GM18498 (cell line): ENCODE results near the gene MAST4.
A peak's percentile ranks its signal among the peaks of the same experiment; 100 is the strongest.

Experiments used
- ATAC-seq: cut with Tn5 transposase; IDR thresholded peaks from one replicate; pipeline ENCODE4 v1.9.1; 2021; ENCODE audit warnings: mild to moderate bottlenecking, moderate library complexity; ENCODE audit not compliant: unreplicated experiment

MAST4 gene

DNA sequence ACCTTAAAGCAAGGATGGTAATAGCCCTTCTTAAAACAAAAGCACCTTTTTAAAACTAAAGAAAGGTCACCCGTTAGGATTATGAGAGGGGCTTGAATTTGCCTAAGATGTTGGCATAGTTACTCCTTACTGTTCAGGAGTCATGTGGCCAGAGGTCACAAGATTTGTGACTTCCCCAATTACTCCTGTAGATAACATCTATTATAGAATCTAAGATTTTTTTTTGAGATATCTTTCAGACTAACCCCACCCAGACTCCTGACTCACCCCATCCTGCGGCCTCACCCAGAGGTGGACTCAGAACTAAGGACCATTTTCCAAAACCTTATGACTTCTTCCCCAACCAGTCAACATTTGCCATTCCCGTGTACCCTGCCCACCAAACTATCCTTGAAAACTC is 598.0 kb downstream of the MAST4 start:
- no peak for ATAC-seq

DNA sequence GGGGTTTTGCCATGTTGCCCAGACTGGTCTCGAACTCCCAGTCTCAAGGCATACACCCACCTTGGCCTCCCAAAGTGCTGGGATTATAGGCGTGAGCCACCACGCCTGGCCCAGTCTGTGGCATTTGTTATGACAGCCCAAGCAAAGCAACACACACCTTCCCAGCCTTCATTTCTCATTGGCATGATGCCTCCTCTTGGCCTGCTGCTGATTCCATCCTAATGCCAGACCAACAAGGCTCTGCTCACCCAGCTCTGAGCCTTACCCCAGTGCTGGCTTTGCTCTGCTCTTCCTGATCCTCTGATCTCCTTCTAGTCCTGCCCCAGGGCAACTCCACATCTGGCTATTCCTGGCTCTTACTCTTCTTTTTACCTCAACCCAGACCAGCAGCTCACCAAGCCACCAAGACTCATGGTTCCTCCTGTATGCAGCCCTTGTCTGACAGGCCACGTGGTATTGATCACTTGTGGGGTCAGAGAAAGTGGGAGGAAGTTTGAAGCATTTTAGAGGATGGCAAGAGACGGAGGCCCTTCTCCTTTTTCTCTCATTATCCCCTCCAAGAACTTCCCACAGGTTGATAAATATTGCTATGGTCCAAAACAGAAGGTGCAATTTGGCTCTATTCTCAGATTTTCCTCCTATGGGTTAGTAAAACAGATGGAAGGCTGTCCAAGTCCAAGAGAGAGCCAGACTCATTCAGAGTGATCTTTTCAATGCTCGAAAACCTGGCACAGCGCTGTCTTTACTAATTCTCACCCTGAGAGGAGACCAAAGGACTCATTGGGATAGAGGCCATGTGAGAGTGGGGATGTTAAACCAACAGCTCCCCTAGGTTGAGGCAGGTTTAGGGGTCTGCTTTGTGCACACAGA is 599.4 kb downstream of the MAST4 start:
- peak; percentile 38 for ATAC-seq

DNA sequence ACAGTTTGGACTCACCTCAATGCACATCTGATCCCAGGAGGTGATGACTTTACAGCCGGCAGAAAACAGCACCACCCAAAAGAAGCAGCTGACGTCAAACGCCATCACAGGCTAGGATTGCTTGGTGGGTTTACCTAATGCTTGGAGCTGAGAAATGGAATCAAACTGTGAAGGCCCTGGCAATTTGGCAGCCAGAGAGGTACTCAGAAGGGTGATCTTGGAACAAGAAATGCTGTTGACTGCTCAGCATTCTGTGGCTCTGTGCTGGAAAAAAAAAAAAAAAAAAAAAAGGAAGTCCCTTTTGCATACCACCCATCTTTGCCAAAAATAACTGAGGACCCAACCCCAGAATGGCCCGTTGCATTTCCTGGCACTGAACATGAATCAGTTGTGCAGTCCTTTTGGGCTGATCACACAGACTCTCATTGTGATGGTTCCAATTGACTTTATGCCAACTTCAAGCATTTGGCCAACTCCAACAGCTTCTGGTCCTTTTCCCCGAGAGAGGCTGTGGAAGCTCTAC is 600.4 kb downstream of the MAST4 start, which contains the start of gene CD180:
Gene CD180, minus strand, starts transcription at position 263 of the 523 bp plus-strand sequence. Its CDS starts 158 bp downstream, at position 105.
- peak; percentile 31 for ATAC-seq

DNA sequence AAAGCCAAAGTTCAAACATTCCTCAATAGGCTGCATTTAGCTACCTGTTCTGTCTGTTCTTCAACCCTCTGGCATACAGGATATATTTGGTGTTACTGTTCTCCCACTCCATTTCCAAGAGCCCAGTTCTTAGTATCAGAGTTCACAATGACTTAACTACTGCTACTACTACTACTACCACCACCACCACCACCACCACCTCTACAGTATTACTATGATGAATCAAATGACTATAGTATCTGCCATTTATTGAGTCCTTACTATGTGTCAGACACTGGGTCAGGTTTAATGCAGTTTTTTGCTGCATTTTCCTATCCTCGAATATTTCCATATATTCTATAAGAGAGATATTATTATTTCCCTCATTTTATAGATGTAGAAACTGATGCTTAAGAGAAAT is 601.3 kb downstream of the MAST4 start:
- no peak for ATAC-seq

DNA sequence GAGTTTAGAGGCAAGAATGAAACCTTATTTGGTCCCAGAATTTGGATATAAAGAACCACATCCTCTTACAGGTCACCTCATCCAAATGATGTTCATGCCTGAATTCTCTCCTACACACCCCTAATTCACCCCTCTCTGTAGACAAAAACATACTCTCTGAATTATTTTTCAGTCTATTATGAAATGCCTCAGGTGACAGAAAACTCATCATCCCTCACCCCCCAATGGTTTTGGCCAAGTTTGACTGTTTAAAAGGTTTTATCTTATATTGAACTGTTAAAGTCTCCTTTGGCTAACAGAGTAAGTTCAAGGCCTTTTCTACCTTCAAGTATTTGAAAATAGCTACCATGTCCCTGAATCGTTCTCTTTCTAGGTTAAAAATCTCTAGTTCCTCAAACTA is 602.7 kb downstream of the MAST4 start:
- no peak for ATAC-seq

DNA sequence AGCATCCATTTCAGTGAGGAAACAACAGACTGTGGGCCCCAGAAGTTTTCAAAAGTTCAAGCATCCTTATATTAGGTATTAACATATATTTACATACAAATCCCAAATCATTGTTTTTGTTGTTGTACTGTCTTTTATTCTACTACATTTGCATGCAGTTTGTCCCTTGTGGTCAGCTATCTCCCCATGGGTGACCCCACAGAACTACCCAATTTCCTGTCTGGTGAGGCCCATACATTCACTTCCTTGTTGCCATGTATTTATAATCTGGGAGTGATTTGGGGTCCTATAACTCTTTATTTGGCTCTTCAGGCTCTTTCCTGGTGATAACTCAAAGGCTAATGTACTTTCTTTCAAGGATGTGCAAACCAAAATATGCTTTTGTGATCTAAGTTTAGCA is 603.7 kb downstream of the MAST4 start:
- ATAC-seq, result peak; percentile 21

DNA sequence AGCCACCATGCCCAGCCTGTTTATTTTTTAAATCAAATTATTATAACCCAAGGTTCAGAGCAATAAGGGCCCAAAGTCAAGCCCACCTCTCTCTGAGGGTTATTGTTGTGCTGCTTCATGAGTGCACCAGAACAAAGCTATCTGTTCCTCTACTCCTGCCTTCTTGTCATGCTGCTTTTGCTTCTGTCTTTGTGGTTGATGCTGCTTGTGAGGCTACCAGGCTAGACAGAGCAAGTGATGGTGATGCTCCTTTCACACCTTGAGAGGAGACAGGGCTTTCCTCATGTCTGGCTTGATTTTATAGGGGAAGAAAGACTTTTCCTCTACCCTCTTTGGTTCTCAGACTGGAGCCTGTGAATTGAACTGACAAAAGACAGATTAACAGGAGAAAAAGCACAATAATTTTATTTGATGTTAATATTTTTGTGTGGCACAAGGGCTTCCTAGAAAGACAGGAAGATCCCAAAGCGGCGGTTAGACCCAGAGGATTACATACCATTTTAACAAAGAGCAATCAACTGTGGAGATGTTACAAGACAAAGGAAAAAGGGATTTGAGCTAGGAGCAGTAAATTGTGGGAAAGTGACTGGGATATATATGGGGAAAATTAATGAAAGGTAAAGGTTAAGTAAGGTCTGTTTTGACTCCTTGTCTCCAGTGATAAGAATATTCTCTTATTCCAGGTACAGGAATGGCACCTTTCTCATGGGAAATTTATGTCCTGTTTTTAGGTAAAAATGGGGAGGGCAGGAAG is 604.8 kb downstream of the MAST4 start:
- peak; percentile 36 for ATAC-seq

DNA sequence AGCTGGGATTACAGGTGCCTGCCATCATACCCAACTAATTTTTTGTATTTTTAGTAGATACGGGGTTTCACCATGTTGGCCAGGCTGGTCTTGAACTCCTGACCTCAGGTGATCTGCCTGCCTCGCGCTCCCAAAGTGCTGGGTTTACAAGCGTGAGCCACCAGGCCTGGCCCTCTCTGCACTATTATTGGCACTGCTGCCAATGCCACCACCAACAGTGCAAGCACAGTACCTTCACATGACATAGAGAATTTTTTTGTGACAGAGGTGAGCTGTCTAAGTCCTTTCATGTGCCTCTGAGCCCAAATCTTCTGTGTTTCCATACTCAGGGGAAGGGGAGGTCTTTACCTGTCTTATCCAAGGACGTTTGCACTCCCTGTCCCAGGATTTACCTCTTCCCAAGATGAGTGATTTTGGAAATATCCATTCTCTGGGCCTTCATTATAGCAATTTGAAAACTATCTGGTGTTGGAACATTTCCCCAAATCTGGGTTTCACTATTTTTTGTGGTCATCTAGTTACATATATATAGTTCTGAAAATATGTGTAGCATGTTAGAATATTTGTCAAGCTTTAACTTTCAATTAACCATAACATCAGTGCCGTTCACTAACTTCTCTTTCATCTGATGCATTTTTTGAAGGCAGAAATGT is 605.8 kb downstream of the MAST4 start:
- ATAC-seq, result peak; percentile 21

DNA sequence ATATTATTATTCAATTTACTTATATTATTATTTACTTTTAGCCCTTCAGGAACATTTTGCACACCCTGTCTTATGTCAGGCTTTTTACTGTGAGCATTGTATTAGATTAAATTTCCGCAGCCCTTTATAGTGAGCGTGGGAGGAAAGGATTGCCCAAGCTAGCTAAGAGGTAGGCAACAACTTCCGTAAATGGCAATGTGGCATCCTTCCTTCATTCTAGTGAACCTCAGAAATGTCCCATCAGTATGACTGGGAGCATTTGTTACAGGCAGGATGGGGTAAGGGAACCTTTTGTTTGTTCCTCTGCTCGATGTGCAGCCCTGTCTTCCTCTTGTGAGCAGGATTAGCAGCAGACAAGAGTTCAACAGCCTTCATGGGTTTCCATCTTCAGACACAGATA is 606.6 kb downstream of the MAST4 start:
- no peak for ATAC-seq

DNA sequence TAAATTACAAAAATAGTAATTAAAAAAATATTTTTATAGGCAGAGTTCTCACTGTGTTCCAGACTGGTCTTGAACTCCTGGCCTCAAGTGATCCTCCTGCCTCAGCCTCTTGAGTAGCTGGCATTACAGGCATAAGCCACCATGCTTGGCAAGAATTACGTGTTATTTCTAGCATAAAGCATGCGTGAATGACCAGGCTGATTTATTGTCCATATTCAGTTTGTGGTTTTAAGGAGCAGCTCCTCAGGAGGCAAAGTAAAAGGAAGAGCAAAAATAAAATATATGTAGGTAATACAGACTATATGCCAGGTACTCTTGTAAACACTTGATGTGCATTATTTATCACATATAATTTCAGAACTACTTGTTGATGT is 607.5 kb downstream of the MAST4 start:
- no peak for ATAC-seq

DNA sequence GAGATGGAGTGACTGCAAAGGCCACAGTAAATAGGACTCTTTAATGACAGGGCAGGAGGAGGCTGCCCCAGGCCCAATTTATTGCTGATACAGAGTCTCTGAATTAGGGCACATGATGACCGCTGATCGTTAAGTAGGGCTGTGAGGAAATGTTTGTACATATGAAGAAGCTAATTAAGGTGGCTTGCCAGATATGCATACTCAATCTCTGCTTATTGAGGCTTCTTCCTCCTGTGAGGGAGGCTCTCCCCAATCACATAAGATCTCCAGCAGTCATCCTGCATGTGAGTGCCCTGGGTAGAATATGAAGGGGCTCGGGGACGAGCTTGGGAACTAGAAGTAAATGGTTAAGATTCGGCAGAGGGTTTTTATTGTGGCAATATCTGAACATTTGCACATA is 608.6 kb downstream of the MAST4 start:
- ATAC-seq, result no peak

DNA sequence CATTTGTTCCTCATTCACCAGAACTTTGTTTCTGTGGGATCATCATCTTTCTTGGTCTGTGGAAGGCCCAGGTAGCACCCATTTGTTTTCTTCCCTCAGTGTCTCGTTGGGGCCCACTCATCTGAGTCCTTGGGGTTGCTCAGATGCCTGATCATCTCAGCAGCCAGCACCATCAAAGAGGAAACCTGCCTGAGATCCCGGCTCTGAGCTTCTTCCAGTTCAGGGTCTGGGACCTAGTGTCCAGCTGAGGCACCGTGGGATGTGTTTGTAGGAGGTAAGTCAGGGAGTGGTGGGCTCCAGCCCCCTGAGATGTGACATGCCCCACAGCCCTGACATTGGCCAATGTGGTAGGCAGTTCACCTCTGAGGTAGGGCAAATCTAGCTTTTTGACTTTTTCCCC is 609.8 kb downstream of the MAST4 start:
- no peak for ATAC-seq

DNA sequence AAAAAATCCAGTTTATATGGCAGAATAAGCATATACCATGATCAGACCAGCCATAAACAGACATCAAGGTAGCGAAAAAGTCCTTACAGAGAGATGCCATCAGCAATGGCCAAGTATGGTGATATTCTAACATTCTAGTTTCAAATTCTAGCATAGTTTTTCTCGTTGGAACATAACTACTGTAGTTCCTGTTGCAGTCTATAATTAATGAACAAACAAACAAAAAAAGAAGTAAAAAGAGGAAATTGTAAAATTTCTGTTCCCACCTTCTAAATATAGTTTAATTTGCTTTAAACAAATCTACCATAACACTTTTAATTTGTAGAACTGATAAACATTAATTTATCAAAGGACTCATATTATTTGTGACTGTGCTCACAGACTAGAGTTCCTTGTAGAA is 610.3 kb downstream of the MAST4 start:
- peak; percentile 41 for ATAC-seq

DNA sequence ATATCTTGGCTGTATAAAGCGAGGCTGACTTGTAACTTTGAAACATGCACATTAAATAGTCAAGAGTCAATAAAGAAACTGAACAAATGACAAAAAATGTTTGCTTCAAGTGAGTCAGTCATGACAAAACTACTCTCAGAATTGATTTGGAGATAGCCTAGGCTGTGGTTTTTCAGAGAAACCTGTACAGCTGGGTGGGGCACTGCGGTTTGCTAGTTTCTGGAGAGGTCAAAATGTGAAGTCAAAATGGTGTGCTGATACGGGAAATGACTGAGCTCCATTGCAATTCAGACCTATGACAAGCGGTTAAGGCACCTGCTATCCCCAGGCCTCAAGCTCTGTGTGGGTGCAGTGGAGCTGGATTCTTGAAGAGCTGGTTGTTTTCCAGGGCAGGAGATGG is 610.7 kb downstream of the MAST4 start:
- peak; percentile 85 for ATAC-seq

DNA sequence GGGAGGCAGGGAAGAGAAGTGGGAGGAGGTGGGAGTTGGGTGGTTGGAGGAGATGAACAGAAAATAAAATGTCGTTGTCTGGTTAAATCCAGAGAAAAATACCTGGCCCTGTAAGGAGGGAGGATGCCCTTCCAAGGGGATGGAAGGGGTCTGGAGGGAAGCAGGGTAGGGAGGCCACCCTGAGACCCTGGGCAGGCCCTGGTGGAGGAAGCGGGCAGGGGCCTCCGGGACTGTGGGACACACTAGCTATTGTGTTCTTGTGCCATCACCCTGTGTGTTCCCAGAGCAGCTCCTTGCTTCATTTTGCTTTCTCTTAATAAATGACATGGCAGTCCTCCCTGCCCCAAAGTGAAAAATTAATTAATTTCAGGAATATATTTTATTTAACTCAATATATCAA is 612.2 kb downstream of the MAST4 start:
- no peak for ATAC-seq

DNA sequence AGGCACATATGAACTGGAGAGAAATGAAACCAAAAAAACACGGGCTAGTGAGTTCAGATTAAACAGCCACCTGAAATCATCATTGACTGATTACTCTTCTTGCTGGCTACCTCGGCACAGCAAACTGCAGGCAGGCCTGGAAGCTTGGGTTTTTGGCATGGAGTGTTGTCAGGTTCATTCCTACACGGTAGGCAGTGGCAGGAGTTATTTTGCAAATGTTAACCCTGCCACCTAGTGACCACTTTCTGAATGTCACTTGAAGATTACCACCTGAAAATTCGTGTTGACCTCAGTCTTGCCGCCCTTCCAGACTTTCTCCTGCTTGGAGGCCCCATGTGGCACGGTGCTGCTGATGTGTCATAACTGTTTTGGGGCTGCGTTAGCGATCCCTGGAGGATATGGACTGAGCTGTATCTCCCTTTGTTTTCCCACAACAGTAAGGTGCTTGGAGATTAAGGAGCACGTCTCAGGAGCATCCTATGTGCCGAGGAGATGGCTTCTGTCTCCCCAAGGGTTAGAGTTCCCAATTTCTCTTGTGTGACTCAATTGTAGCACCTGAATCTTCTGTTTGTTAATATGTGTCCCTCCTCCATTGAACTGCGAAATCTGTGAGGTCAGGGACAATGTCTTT is 613.1 kb downstream of the MAST4 start:
- peak; percentile 36 for ATAC-seq

DNA sequence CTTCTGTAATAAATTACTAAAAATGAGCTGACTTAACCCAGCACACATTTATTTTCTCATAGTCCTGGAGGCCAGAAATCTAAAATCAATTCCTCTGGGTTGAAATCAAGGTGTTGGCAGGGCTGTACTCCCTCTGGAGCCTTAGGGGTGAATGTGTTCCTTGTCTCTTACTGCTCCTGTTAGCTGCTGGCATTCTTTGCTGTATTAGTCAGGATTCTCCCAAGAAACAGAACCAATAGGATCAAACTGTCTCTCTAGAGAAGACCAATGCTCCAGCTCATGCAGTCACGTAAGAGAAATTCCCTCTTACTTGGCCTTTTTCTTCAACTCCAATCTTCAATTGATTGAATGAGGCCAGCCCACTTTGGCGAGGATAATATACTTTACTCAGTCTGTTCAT is 615.7 kb downstream of the MAST4 start:
- no peak for ATAC-seq

DNA sequence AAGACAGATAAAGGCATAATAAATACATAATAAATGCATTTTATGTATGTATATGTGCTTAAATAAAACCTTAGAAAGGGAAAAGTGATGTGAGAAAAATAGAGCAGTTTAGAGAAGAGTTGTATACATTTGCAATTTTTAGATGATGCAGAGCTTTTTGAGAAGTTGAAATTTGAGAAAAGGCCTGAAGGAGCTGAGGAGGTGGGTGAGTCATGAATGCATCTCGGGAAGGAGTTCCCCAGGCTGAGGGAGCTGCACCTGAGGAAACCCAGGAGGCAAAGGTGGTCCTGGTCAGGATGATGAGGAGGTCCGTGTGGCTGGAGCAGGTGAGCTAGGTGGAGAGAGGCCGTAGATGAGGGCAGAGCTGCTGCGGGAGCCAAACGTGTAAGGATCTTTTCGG is 617.8 kb downstream of the MAST4 start:
- ATAC-seq, result no peak

DNA sequence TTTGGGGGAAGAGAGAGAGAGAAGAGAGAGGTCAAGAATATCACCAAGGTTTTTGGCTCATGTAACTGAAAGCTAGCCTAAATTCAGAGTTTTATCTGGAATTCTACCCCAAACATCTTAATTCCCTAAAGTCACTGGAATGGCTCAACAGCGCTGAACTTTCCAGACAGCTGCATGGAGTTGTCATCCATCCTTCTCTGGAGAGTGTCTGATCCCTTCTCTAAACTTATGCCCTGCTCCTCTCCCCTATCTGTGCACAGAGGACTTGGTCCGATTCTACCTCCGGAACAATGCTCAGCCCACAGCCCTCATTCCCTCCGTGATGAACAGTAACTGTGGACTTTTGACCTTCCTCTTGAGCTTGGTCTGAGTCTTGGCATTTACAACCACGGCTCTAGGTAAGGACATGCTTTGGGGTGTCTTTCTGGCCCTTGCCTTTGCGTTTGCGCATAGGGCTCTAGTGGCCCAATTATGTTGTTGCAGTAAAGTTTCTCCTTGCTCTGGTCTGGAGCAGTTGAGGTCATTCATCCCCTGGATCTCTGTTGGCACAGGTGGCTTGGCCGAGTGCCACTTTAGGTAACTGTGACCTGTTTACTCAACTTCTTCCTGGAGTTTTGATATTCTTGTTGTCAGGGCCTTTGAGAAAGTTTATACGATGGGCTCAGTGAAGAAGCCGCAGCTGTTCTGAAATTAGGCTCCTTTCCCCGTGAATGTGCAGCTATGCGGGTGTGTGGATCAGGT is 618.7 kb downstream of the MAST4 start:
- no peak for ATAC-seq
